KMS-11 (cell line): Measurements from ENCODE around the gene AGAP1.

Experiments used
- H2AFZ ChIP-seq: fragments of 200-600 bp; sonication (generic); 2 replicates; pipeline ENCODE4 v1.6.1; 2016; ENCODE audit warnings: antibody characterized with exemption, mixed run types, low read depth
- H3K27ac ChIP-seq: fragments of 200-600 bp; sonication (generic); 2 replicates; pipeline ENCODE4 v1.6.1; 2016; ENCODE audit warnings: mild to moderate bottlenecking, mixed run types
- H3K27me3 ChIP-seq: fragments of 200-600 bp; sonication (generic); 2 replicates; pipeline ENCODE4 v1.6.1; 2017; ENCODE audit warnings: mild to moderate bottlenecking, low read depth, mixed run types, moderate library complexity; ENCODE audit not compliant: insufficient read depth
- H3K36me3 ChIP-seq: fragments of 200-600 bp; sonication (generic); 2 replicates; pipeline ENCODE4 v1.6.1; 2017; ENCODE audit warnings: mild to moderate bottlenecking, mixed run types; ENCODE audit not compliant: insufficient read depth
- H3K4me1 ChIP-seq: fragments of 200-600 bp; sonication (generic); 2 replicates; pipeline ENCODE4 v1.6.1; 2016; ENCODE audit warnings: mild to moderate bottlenecking, low read depth, mixed run types; ENCODE audit not compliant: poor library complexity, severe bottlenecking
- H3K4me2 ChIP-seq: fragments of 200-600 bp; sonication (generic); 2 replicates; pipeline ENCODE4 v1.7.0; 2016; ENCODE audit warnings: mild to moderate bottlenecking, mixed run types
- H3K4me3 ChIP-seq: fragments of 200-600 bp; sonication (generic); IDR thresholded peaks from 2 replicates; pipeline ENCODE4 v1.6.1; 2017; ENCODE audit warnings: low read depth, low read length, mixed read lengths; ENCODE audit not compliant: insufficient read depth
- H3K79me2 ChIP-seq: fragments of 200-600 bp; sonication (generic); 2 replicates; pipeline ENCODE4 v1.6.1; 2016; ENCODE audit warnings: low read depth, mixed run types; ENCODE audit not compliant: insufficient read depth
- H3K9ac ChIP-seq: fragments of 200-600 bp; sonication (generic); 2 replicates; pipeline ENCODE4 v1.6.1; 2016; ENCODE audit warnings: mild to moderate bottlenecking, mixed run types
- H4K20me1 ChIP-seq: fragments of 200-600 bp; sonication (generic); 2 replicates; pipeline ENCODE4 v1.6.1; 2016; ENCODE audit warnings: mild to moderate bottlenecking, mixed run types; ENCODE audit not compliant: insufficient read depth
- TF ChIP-seq, protein P1 (sequence below): fragments of 200-600 bp; sonication (generic); conservative IDR thresholded peaks from 2 replicates; pipeline ENCODE4 v1.6.1; 2017; ENCODE audit warnings: low read depth, mild to moderate bottlenecking, antibody characterized with exemption, low read length, moderate library complexity, mixed read lengths

Gene AGAP1

DNA sequence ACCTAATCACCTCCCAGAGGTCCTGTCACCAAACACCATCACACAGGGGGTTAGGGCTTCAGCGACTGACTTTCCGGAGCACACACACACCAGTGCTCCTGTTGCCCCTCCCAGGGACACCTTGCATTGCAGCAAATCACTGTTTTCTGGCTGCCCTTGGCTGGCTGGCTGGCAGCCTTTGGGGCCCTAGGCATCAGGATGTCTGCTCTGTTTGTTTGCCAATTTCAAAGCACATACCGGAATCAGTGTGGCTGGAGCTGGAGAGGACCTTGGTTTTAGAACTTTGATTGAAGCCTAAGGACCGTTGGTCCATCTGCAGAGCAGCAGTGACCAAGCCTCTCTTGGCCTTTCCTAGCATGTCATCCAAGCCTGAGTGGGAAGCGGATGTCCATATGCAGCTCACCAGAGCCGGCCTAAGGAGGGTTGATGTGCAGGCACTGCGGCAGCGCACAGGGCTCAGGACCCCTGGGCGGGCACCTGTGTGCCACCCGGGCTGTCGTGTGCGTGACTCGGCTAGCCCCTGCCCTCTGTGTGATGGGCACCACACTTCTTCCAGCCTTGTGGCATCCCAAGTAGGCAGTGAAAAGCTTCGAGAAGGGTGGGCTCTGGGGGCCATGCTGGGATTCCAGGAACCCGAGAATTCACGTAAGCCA lies 612.2 kb downstream of the AGAP1 start:
- H4K20me1 ChIP-seq: no peaks in the 10 kb centered on the region
- no peaks in the 10 kb centered on the region for H3K36me3 ChIP-seq
- no peaks in the 10 kb centered on the region for H3K4me1 ChIP-seq
- H2AFZ ChIP-seq: no peak overlapping the region
- no peak overlapping the region for H3K4me3 ChIP-seq
- H3K4me2 ChIP-seq: no peak overlapping the region
- no peak overlapping the region for H3K27ac ChIP-seq
- no peaks in the 10 kb centered on the region for H3K79me2 ChIP-seq
- no peak overlapping the region for H3K9ac ChIP-seq
- TF ChIP-seq, protein P1, sequence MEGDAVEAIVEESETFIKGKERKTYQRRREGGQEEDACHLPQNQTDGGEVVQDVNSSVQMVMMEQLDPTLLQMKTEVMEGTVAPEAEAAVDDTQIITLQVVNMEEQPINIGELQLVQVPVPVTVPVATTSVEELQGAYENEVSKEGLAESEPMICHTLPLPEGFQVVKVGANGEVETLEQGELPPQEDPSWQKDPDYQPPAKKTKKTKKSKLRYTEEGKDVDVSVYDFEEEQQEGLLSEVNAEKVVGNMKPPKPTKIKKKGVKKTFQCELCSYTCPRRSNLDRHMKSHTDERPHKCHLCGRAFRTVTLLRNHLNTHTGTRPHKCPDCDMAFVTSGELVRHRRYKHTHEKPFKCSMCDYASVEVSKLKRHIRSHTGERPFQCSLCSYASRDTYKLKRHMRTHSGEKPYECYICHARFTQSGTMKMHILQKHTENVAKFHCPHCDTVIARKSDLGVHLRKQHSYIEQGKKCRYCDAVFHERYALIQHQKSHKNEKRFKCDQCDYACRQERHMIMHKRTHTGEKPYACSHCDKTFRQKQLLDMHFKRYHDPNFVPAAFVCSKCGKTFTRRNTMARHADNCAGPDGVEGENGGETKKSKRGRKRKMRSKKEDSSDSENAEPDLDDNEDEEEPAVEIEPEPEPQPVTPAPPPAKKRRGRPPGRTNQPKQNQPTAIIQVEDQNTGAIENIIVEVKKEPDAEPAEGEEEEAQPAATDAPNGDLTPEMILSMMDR: no peak
- no peaks in the 10 kb centered on the region for H3K27me3 ChIP-seq

DNA sequence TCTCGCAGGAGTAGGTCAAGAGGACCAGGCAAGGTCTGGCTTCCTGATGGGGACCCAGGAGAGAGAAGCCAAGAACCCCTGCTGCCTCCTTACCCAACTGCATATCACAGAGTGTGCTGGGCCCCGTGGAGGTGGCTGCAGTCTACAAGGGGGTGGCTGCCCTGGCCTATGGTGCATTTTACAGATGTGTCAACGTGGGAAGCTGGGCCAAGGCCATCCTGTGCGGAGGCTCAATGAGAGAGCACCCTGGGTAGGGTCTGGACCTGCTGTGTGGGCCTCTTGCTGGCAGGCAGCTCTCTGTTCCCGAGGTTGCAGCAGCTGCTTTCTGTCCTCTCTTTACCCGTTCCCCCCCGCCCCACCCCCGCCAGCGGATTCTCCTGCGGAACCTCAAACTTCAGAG lies 612.9 kb downstream of the AGAP1 start:
- no peaks in the 10 kb centered on the region for H4K20me1 ChIP-seq
- H3K79me2 ChIP-seq: no peaks in the 10 kb centered on the region
- H3K27me3 ChIP-seq: no peaks in the 10 kb centered on the region
- H3K4me3 ChIP-seq: no peak overlapping the region
- H3K36me3 ChIP-seq: no peaks in the 10 kb centered on the region
- no peak overlapping the region for H3K9ac ChIP-seq
- no peak overlapping the region for H2AFZ ChIP-seq
- H3K4me2 ChIP-seq: no peak overlapping the region
- TF ChIP-seq, protein P1: no peak
- no peak overlapping the region for H3K27ac ChIP-seq
- no peaks in the 10 kb centered on the region for H3K4me1 ChIP-seq

DNA sequence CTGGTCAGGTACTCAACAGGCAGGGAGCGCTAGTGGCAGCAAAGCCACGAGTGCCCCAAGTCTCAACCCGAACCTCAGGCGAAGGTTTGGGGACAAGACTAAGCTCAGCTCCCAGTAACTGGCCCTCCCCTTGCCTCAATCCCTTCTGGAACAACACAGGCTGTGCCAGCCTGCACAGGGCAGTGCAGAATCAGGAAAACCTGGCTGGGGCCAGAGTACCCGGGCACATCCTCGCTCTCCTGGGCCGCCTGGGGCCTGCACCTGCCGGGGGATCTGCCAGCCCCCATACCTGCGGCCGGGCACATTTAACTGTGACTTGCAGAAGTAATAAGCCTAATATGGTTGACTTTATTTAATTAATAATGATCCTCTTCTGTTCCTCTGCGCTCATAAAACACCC lies 613.7 kb downstream of the AGAP1 start:
- H3K27ac ChIP-seq: no peak overlapping the region
- H3K79me2 ChIP-seq: no peaks in the 10 kb centered on the region
- no peaks in the 10 kb centered on the region for H3K36me3 ChIP-seq
- no peaks in the 10 kb centered on the region for H4K20me1 ChIP-seq
- no peak overlapping the region for H2AFZ ChIP-seq
- H3K4me3 ChIP-seq: no peak overlapping the region
- H3K4me2 ChIP-seq: no peak overlapping the region
- TF ChIP-seq, protein P1: no peak
- H3K27me3 ChIP-seq: no peaks in the 10 kb centered on the region
- H3K9ac ChIP-seq: no peak overlapping the region
- H3K4me1 ChIP-seq: no peaks in the 10 kb centered on the region

DNA sequence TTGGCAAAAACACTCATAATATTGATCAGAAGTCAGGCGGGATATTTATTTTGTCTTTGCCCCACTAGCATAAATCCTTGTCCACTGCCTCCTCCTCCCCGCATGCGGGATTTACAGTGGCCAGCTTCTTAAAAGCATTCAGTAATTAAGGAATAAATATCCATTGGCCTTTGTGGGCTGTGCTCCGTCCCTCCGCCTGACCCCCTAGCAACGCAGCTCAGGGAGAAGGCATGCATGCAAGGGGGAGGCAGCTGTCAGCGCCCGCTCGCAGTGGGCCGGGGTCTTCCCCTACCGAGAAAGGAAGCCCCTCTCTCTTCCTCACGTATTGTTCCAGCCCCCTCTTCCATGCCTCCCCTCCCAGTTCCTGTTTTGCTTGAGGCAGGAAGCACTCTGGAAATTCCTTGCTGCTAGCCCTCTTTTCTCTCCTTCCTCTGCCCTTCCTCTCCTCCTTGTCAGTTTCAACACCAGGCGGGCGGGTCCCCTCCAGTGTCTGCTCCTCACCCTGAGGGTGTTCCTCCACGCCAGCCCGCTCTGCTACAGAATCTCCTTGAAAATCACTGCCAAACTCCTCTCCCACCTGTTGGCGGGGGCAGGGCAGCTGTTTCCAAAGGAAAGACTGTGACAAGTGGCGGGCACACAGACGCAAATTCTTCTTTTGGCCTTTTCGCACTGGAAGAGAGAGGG lies 614.2 kb downstream of the AGAP1 start:
- H3K9ac ChIP-seq: no peak overlapping the region
- TF ChIP-seq, protein P1: no peak
- no peaks in the 10 kb centered on the region for H3K4me1 ChIP-seq
- H3K27ac ChIP-seq: no peak overlapping the region
- no peak overlapping the region for H3K4me3 ChIP-seq
- H3K36me3 ChIP-seq: no peaks in the 10 kb centered on the region
- no peaks in the 10 kb centered on the region for H3K27me3 ChIP-seq
- H2AFZ ChIP-seq: no peak overlapping the region
- H3K79me2 ChIP-seq: no peaks in the 10 kb centered on the region
- H3K4me2 ChIP-seq: no peak overlapping the region
- H4K20me1 ChIP-seq: no peaks in the 10 kb centered on the region
